IPS-NIHi7 (cell line): Measurements from ENCODE around the gene DAD1.
A peak's percentile ranks its signal among the peaks of the same experiment; 100 is the strongest.
"Not testable (repeated sequence)": the region's sequence is repeated elsewhere in the genome, so short reads cannot be mapped to it uniquely, and the experiment has no call there.

ENCODE experiments used
- DNase-seq: peaks from one replicate; pipeline ENCODE4 v3.0.0; 2012; ENCODE audit warnings: mixed read lengths; ENCODE audit errors: extremely low spot score

The DAD1 gene

GRCh38 chr14:22589096-22589839, at the start of gene DAD1:
DAD1 (minus strand) TSS chr14:22589224; CDS start chr14:22589157, 67 bp downstream.
- peak; percentile 98 for DNase-seq

GRCh38 chr14:22635980-22636379, 47.0 kb upstream of the DAD1 start:
- DNase-seq = not testable (repeated sequence)

GRCh38 chr14:22634233-22634900, 45.3 kb upstream of the DAD1 start:
- no peak for DNase-seq

- no peak for DNase-seq
Observed at GRCh38 chr14:22630486-22630885, 41.5 kb upstream of the DAD1 start.

GRCh38 chr14:22630066-22630465, 41.0 kb upstream of the DAD1 start:
- no peak for DNase-seq

- no peak for DNase-seq
Observed at GRCh38 chr14:22629361-22629760, 40.3 kb upstream of the DAD1 start.

- DNase-seq = no peak
Observed at GRCh38 chr14:22627506-22628263, 38.7 kb upstream of the DAD1 start.

GRCh38 chr14:22626590-22626989, 37.6 kb upstream of the DAD1 start:
- DNase-seq = no peak

- DNase-seq = no peak
Observed at GRCh38 chr14:22623047-22623446, 34.0 kb upstream of the DAD1 start.

- DNase-seq = no peak
Observed at GRCh38 chr14:22622255-22622654, 33.2 kb upstream of the DAD1 start.

GRCh38 chr14:22615765-22616164, 26.7 kb upstream of the DAD1 start:
- not testable (repeated sequence) for DNase-seq

- DNase-seq = peak; percentile 52
Observed at GRCh38 chr14:22614240-22614799, 25.3 kb upstream of the DAD1 start.

- no peak for DNase-seq
Observed at GRCh38 chr14:22613736-22614239, 24.8 kb upstream of the DAD1 start.

- no peak for DNase-seq
Observed at GRCh38 chr14:22613106-22613695, 24.2 kb upstream of the DAD1 start.

- DNase-seq = no peak
Observed at GRCh38 chr14:22610931-22611330, 21.9 kb upstream of the DAD1 start.

- no peak for DNase-seq
Observed at GRCh38 chr14:22607291-22607690, 18.3 kb upstream of the DAD1 start.

- no peak for DNase-seq
Observed at GRCh38 chr14:22606380-22606779, 17.4 kb upstream of the DAD1 start.

- no peak for DNase-seq
Observed at GRCh38 chr14:22602862-22603261, 13.8 kb upstream of the DAD1 start.

GRCh38 chr14:22601996-22602395, 13.0 kb upstream of the DAD1 start:
- DNase-seq = no peak

- no peak for DNase-seq
Observed at GRCh38 chr14:22601456-22601855, 12.4 kb upstream of the DAD1 start.

- no peak for DNase-seq
Observed at GRCh38 chr14:22600027-22600426, 11.0 kb upstream of the DAD1 start.

- no peak for DNase-seq
Observed at GRCh38 chr14:22599349-22599748, 10.3 kb upstream of the DAD1 start.
